HepG2 (cell line): Measurements from ENCODE around the gene PROC. TPM values are rescaled to one million over a fixed set of nuclear protein-coding genes. Genes with fewer than 3 reads are reported as not detected.
A peak's percentile ranks its signal among the peaks of the same experiment; 100 is the strongest.

Experiments used
- CREB3 ChIP-seq: sonication (generic); formaldehyde crosslinking; IDR thresholded peaks from 2 replicates; pipeline ENCODE4 v1.5.0; 2020; ENCODE audit warnings: missing genetic modification reagents
- E2F5 ChIP-seq: sonication (generic); formaldehyde crosslinking; conservative IDR thresholded peaks from 2 replicates; pipeline ENCODE4 v1.4.0; 2020; ENCODE audit warnings: missing genetic modification reagents
- ELF1 ChIP-seq: sonication (generic); formaldehyde crosslinking; IDR thresholded peaks from 2 replicates; pipeline ENCODE4 v1.4.0; 2020; ENCODE audit warnings: missing genetic modification reagents
- HNRNPH1 ChIP-seq: fragments of 200-400 bp; formaldehyde crosslinking; optimal IDR thresholded peaks from 2 replicates; pipeline ENCODE3; 2017; ENCODE audit warnings: mild to moderate bottlenecking, low read depth, low read length
- HNRNPL ChIP-seq: fragments of 200-400 bp; formaldehyde crosslinking; IDR thresholded peaks from 2 replicates; pipeline ENCODE4 v1.6.1; 2017; ENCODE audit warnings: mild to moderate bottlenecking, low read depth, low read length
- JARID2 ChIP-seq: sonication (generic); formaldehyde crosslinking; IDR thresholded peaks from 2 replicates; pipeline ENCODE4 v1.8.1; 2023; ENCODE audit warnings: missing genetic modification reagents, inconsistent platforms; ENCODE audit not compliant: insufficient replicate concordance
- KDM2A ChIP-seq: sonication (generic); formaldehyde crosslinking; IDR thresholded peaks from 2 replicates; pipeline ENCODE4 v1.4.0; 2020; ENCODE audit warnings: low read depth, missing genetic modification reagents, borderline replicate concordance
- LBX2 ChIP-seq: sonication (generic); formaldehyde crosslinking; IDR thresholded peaks from 2 replicates; pipeline ENCODE4 v1.5.0; 2020; ENCODE audit warnings: missing genetic modification reagents, mild to moderate bottlenecking, borderline replicate concordance
- MLLT10 ChIP-seq: sonication (generic); formaldehyde crosslinking; IDR thresholded peaks from 2 replicates; pipeline ENCODE4 v1.4.0; 2020; ENCODE audit warnings: missing genetic modification reagents
- RERE ChIP-seq: IDR thresholded peaks from 2 replicates; pipeline ENCODE4 v1.6.1; 2016; ENCODE audit warnings: low read depth, missing genetic modification reagents, missing compliant biosample characterization
- THYN1 ChIP-seq: sonication (generic); formaldehyde crosslinking; IDR thresholded peaks from 2 replicates; pipeline ENCODE4 v1.8.1; 2023; ENCODE audit warnings: low read depth, mild to moderate bottlenecking, moderate library complexity, missing genetic modification reagents, borderline replicate concordance
- TOPORS ChIP-seq: sonication (generic); formaldehyde crosslinking; IDR thresholded peaks from 2 replicates; pipeline ENCODE4 v1.8.0; 2023; ENCODE audit warnings: mild to moderate bottlenecking, missing genetic modification reagents
- ZNF280D ChIP-seq: sonication (generic); formaldehyde crosslinking; IDR thresholded peaks from 2 replicates; pipeline ENCODE4 v1.5.1; 2020; ENCODE audit warnings: mild to moderate bottlenecking, missing genetic modification reagents
- ZNF367 ChIP-seq: sonication (generic); formaldehyde crosslinking; IDR thresholded peaks from 2 replicates; pipeline ENCODE4 v1.4.0; 2020; ENCODE audit warnings: missing genetic modification reagents, borderline replicate concordance
- ZNF558 ChIP-seq: sonication (generic); formaldehyde crosslinking; IDR thresholded peaks from 2 replicates; pipeline ENCODE4 v1.9.0; 2022; ENCODE audit warnings: mild to moderate bottlenecking, missing genetic modification reagents, borderline replicate concordance
- ZNF781 ChIP-seq: sonication (generic); formaldehyde crosslinking; IDR thresholded peaks from 2 replicates; pipeline ENCODE4 v1.5.1; 2020; ENCODE audit warnings: borderline replicate concordance, mild to moderate bottlenecking, missing genetic modification reagents; ENCODE audit errors: not compliant biosample characterization
- polyA plus RNA-seq, 8 experiments: library from polyadenylated mRNA; depleted of rRNA in 3 of 8; stranded (reverse) in 7 of 8; unstranded in 1 of 8; fragments of >200 nt; fragmentation: Illumina TruSeq in 4 of 8; extraction: Trizol in 4 of 8; gene quantifications; 2 replicates each; pipeline versions ENCODE4 v1.2.1 to v1.2.3, GENCODE V29; 2011 to 2016; ENCODE audit warnings: low read depth in 4 of 8, missing spikeins in 1 of 8, mixed read lengths in 1 of 8; ENCODE audit not compliant: insufficient read depth in 1 of 8
- total RNA-seq, 5 experiments: library from RNA; depleted of rRNA; stranded (reverse); fragments of >200 nt; fragmentation: Illumina TruSeq; extraction: Trizol; gene quantifications; 2 replicates each; pipeline ENCODE4 v1.2.3, GENCODE V29; 2016; ENCODE audit warnings: low read depth in 1 of 5

PROC gene
- total and polyA plus RNA-seq, 2 of the 13 experiments (the other 11 are each of a cell fraction or from before 2014, with no cell fraction given) = 134 to 185 TPM

- no peak for TF ChIP-seq RERE (CRISPR knock-in tag)
- TF ChIP-seq ZNF558 = no peak
- TF ChIP-seq ZNF367 (CRISPR knock-in tag) = no peak
- TF ChIP-seq CREB3 (CRISPR knock-in tag) = no peak
- TF ChIP-seq HNRNPL = peak; percentile 95
- TF ChIP-seq LBX2 (CRISPR knock-in tag) = no peak
- TF ChIP-seq KDM2A (CRISPR knock-in tag) = peak; percentile 75
- TF ChIP-seq ZNF280D (CRISPR knock-in tag) = no peak; the same call in 1 of the 2 replicates
- TF ChIP-seq E2F5 = no peak
- TF ChIP-seq MLLT10 (CRISPR knock-in tag) = no peak
- TF ChIP-seq JARID2 (CRISPR knock-in tag) = no peak
- TF ChIP-seq ELF1 = no peak
- no peak for TF ChIP-seq ZNF781 (CRISPR knock-in tag)
- no peak for TF ChIP-seq HNRNPH1
- TF ChIP-seq THYN1 = no peak
- peak; percentile 27; the same call in 1 of the 2 replicates for TF ChIP-seq TOPORS (CRISPR knock-in tag)
Observed at GRCh38 chr2:127414638-127415592, 3.3 kb upstream of the PROC start (continued).
